Body of pancreas (tissue), 4 donors: ENCODE results near the gene PITPNC1.

Experiments
- POLR2A ChIP-seq, 3 donors: fragments of 450-650 bp; IDR thresholded peaks; one replicate each; pipeline ENCODE4 v1.6.1; 2016; ENCODE audit warnings: antibody characterized with exemption in 3 of 3, mild to moderate bottlenecking in 2 of 3
- TF ChIP-seq, protein P1 (sequence below), 7 experiments: fragments of 450-650 bp in 4 of 7; fragments of 200-600 bp in 3 of 7; sonication (generic) in 3 of 7; IDR thresholded peaks; one replicate each; pipeline ENCODE4 v1.5.1; 2016 to 2019; ENCODE audit warnings: antibody characterized with exemption in 7 of 7

DNA sequence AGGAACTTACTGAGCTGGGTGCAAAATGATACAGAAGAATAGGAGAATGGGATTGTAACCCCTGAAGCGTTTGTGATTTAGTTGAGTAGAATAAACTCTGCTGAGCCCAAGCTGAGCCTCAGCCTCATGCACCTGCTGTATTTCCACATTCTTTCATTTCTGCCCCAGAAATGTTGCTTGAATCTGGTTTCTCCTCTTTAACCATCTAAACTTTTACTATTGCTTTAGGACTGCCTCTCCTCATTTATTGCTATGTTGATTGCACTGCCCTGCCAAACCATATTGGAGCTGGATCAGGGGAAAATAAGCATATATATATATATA lies 64.8 kb downstream of the PITPNC1 start:
- TF ChIP-seq, protein P1, sequence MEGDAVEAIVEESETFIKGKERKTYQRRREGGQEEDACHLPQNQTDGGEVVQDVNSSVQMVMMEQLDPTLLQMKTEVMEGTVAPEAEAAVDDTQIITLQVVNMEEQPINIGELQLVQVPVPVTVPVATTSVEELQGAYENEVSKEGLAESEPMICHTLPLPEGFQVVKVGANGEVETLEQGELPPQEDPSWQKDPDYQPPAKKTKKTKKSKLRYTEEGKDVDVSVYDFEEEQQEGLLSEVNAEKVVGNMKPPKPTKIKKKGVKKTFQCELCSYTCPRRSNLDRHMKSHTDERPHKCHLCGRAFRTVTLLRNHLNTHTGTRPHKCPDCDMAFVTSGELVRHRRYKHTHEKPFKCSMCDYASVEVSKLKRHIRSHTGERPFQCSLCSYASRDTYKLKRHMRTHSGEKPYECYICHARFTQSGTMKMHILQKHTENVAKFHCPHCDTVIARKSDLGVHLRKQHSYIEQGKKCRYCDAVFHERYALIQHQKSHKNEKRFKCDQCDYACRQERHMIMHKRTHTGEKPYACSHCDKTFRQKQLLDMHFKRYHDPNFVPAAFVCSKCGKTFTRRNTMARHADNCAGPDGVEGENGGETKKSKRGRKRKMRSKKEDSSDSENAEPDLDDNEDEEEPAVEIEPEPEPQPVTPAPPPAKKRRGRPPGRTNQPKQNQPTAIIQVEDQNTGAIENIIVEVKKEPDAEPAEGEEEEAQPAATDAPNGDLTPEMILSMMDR (IDR thresholded peaks at IDR 0.05): no peak
- TF ChIP-seq POLR2A (IDR thresholded peaks at IDR 0.05): no peak
